ENCODE measurements around the gene HOXC4. TPM values are rescaled to one million over a fixed set of nuclear protein-coding genes. Genes with fewer than 3 reads are reported as not detected.

Gene HOXC4
- polyA plus RNA-seq, 2 of the 4 experiments (the other 2 are of a cell fraction): 1.3 to 4.0 TPM

GRCh38 chr12:54037360-54038283 lies 16.0 kb upstream of the HOXC4 start:
- no peaks in the 10 kb centered on the region for H3K9me3 ChIP-seq
- H3K4me3 ChIP-seq: no peak overlapping the region
- CTCF ChIA-PET: interaction anchor here (0.6 to 27.9 kb wide), 11 partner anchors 13 to 335 kb away, joined by 3 to 476 read pairs (median 3); partner anchors contain the start of genes HOXC9 and SMUG1
- H3K27ac ChIP-seq: no peak overlapping the region
- ATAC-seq (no peak), FAIRE-seq (no peak), DNase-seq (ENCODE audit: low read depth in 1 of 2, low spot score in 1 of 2) (no peak)
- POLR2A ChIA-PET: interaction anchor here (0.5 to 1.6 kb wide), 3 partner anchors 20 to 640 kb away, joined by 3 to 7 read pairs (median 5); no protein-coding TSS in a partner anchor
- TF ChIP-seq PBX3 (IDR thresholded peaks at IDR 0.05): no peak
- TF ChIP-seq REST (IDR thresholded peaks at IDR 0.05): no peak
- no peak for TF ChIP-seq ZSCAN20 (CRISPR knock-in tag; IDR thresholded peaks at IDR 0.05)
- no peak for TF ChIP-seq TFCP2L1 (CRISPR knock-in tag; IDR thresholded peaks at IDR 0.05)
- no peak for TF ChIP-seq KDM1A (IDR thresholded peaks at IDR 0.05; ENCODE audit: low read depth)
- TF ChIP-seq HOXB13 (CRISPR knock-in tag; IDR thresholded peaks at IDR 0.05; ENCODE audit: low read depth): no peak
- TF ChIP-seq JUN (IDR thresholded peaks at IDR 0.05): no peak
- no peak for TF ChIP-seq SMC3 (IDR thresholded peaks at IDR 0.05)
- WGBS (ENCODE audit: missing lambda C conversion rate): 80% methylated on average over 14 of the region's 14 CpGs
- H3K4me2 ChIP-seq: no peak overlapping the region
- peaks cover 7% of the 10 kb centered on the region; the same call in 1 of the 3 replicates for H3K4me1 ChIP-seq

- POLR2A ChIA-PET: no interaction called here
- FAIRE-seq: no peak
These were observed 15.3 kb upstream of the HOXC4 start for GRCh38 chr12:54038284-54038870.

GRCh38 chr12:54038871-54039414 lies 14.7 kb upstream of the HOXC4 start:
- ChIA-PET CTCF (interaction anchor here (0.9 to 27.9 kb wide), 6 partner anchors 13 to 336 kb away, joined by 3 to 476 read pairs (median 3); partner anchors contain the start of gene SMUG1), POLR2A (no interaction called here)
- 92% methylated on average over 9 of the region's 9 CpGs for WGBS (ENCODE audit: missing lambda C conversion rate)
- DNase-seq (ENCODE audit: low read depth in 1 of 2, low spot score in 1 of 2): no peak
- no peak for TF ChIP-seq HOXB5 (CRISPR knock-in tag; IDR thresholded peaks at IDR 0.05)
- TF ChIP-seq ZFP36 (IDR thresholded peaks at IDR 0.05; ENCODE audit: borderline replicate concordance, partially characterized antibody): no peak
- TF ChIP-seq NFE2L2 (conservative IDR thresholded peaks at IDR 0.05; ENCODE audit: low read length): no peak
- no peak for TF ChIP-seq RARB (CRISPR knock-in tag; IDR thresholded peaks at IDR 0.05)
- no peak for ATAC-seq
- FAIRE-seq: no peak
- no peak overlapping the region for H3K4me3 ChIP-seq
- no peaks in the 10 kb centered on the region for H3K9me3 ChIP-seq
- no peak overlapping the region for H3K4me2 ChIP-seq
- no peak overlapping the region for H3K27ac ChIP-seq
- peaks cover 7% of the 10 kb centered on the region; the same call in 1 of the 3 replicates for H3K4me1 ChIP-seq

More at GRCh38 chr12:54038284-54038870, 15.3 kb upstream of the HOXC4 start:
- Histone ChIP-seq H3K4me2 (no peak overlapping the region), H3K4me1 (peaks cover 7% of the 10 kb centered on the region; the same call in 1 of the 3 replicates), H3K9me3 (no peaks in the 10 kb centered on the region), H3K27ac (no peak overlapping the region), H3K4me3 (no peak overlapping the region)
- no peak for TF ChIP-seq RCOR1 (IDR thresholded peaks at IDR 0.05; ENCODE audit: low read depth, low read length)
- TF ChIP-seq NR3C1 (IDR thresholded peaks at IDR 0.05): no peak
- TF ChIP-seq EHF (CRISPR knock-in tag; IDR thresholded peaks at IDR 0.05): no peak
- no peak for TF ChIP-seq HOXB13 (CRISPR knock-in tag; IDR thresholded peaks at IDR 0.05; ENCODE audit: low read depth)
- ATAC-seq (no peak), DNase-seq (ENCODE audit: low read depth in 1 of 2, low spot score in 1 of 2) (no peak)
- 69% methylated on average over 5 of the region's 5 CpGs for WGBS (ENCODE audit: missing lambda C conversion rate)
- CTCF ChIA-PET: interaction anchor here (0.9 to 27.9 kb wide), 6 partner anchors 14 to 336 kb away, joined by 3 to 476 read pairs (median 4); partner anchors contain the start of genes HOXC9 and SMUG1

All from A549 (cell line).